ENCODE results near the gene ASCL2. TPM values are rescaled to one million over a fixed set of nuclear protein-coding genes. Genes with fewer than 3 reads are reported as not detected.
A peak's percentile ranks its signal among the peaks of the same experiment; 100 is the strongest.

Gene ASCL2
- total and polyA plus RNA-seq, 7 experiments from 2014 or later = 0.32 to 2.1 (median 0.45) TPM; not detected in 3

- peak; percentile 56 for ATAC-seq
- intact Hi-C loops (cut with micrococcal nuclease) = loop anchor here in 1 of 2 donors (1.0 kb wide), 1 partner anchor 151 kb away; no protein-coding TSS in a partner anchor
- ChIA-PET POLR2A (interaction anchor here (1.3 kb wide), 1 partner anchor 32 kb away, joined by 4 read pairs; the partner anchor contains the start of genes C11orf21 and TSPAN32), CTCF (interaction anchor here (0.9 kb wide), 1 partner anchor 36 kb away, joined by 4 read pairs; no protein-coding TSS in a partner anchor)
- Mint-ChIP-seq H3K4me1 (peaks cover 15 to 25% (median 21%) of the 10 kb centered on the region in 7 donors), H3K36me3 (no peaks in the 10 kb centered on the region), H3K4me3 (peak overlapping the region in 6 of 10 donors; percentile 36 to 82 (median 62)), H3K9me3 (no peaks in the 10 kb centered on the region), H3K27ac (no peak overlapping the region), H3K27me3 (peaks cover 0 to 44% (median 8%) of the 10 kb centered on the region in 5 donors)
- Histone ChIP-seq H3K4me1 (ENCODE audit: control insufficient read depth in 2 of 2, insufficient read depth in 2 of 2, low read length in 2 of 2) (peaks cover 18 to 20% of the 10 kb centered on the region in 2 donors), H3K4me3 (ENCODE audit: low read length) (no peak overlapping the region), H3K9me3 (ENCODE audit: control insufficient read depth in 2 of 3, low read length in 3 of 3) (no peaks in the 10 kb centered on the region), H3K27me3 (ENCODE audit: control insufficient read depth in 2 of 2, insufficient read depth in 2 of 2, low read length in 2 of 2) (no peaks in the 10 kb centered on the region), H3K27ac (ENCODE audit: low read depth, low read length) (no peak overlapping the region), H3K36me3 (ENCODE audit: control insufficient read depth in 2 of 3, insufficient read depth in 3 of 3, low read length in 3 of 3) (no peaks in the 10 kb centered on the region)
- DNase-seq = peak in 7 of 9 donors; percentile 15 to 53 (median 40)
These were observed 627 bp downstream of the ASCL2 start for GRCh38 chr11:2269601-2270321.

GRCh38 chr11:2268729-2269600 is 1.4 kb downstream of the ASCL2 start:
- peak in 3 of 9 donors; percentile 8 to 88 (median 33) for DNase-seq

GRCh38 chr11:2267851-2268728 is 2.3 kb downstream of the ASCL2 start:
- Mint-ChIP-seq H3K9me3 (no peaks in the 10 kb centered on the region), H3K36me3 (no peaks in the 10 kb centered on the region), H3K4me3 (peak overlapping the region; percentile 21 to 82 (median 60)), H3K4me1 (peaks cover 15 to 25% (median 23%) of the 10 kb centered on the region in 7 donors), H3K27me3 (peaks cover 0 to 33% (median 8%) of the 10 kb centered on the region in 5 donors), H3K27ac (no peak overlapping the region)
- no peak for DNase-seq
- Histone ChIP-seq H3K4me3 (ENCODE audit: low read length) (no peak overlapping the region), H3K27ac (ENCODE audit: low read depth, low read length) (no peak overlapping the region), H3K27me3 (ENCODE audit: control insufficient read depth in 2 of 2, insufficient read depth in 2 of 2, low read length in 2 of 2) (no peaks in the 10 kb centered on the region), H3K36me3 (ENCODE audit: control insufficient read depth in 2 of 3, insufficient read depth in 3 of 3, low read length in 3 of 3) (no peaks in the 10 kb centered on the region), H3K9me3 (ENCODE audit: control insufficient read depth in 2 of 3, low read length in 3 of 3) (no peaks in the 10 kb centered on the region), H3K4me1 (ENCODE audit: control insufficient read depth in 2 of 2, insufficient read depth in 2 of 2, low read length in 2 of 2) (peaks cover 18 to 20% of the 10 kb centered on the region in 2 donors)
- intact Hi-C loops (cut with micrococcal nuclease) = no loop called here
- POLR2A ChIA-PET = no interaction called here
- ATAC-seq = no peak
- CTCF ChIA-PET = no interaction called here

More at GRCh38 chr11:2268729-2269600, 1.4 kb downstream of the ASCL2 start:
- peak; percentile 58 for ATAC-seq
- Mint-ChIP-seq H3K9me3 (no peaks in the 10 kb centered on the region), H3K27me3 (peaks cover 0 to 40% (median 8%) of the 10 kb centered on the region in 5 donors), H3K36me3 (no peaks in the 10 kb centered on the region), H3K27ac (no peak overlapping the region), H3K4me3 (peak overlapping the region in 9 of 10 donors; percentile 36 to 82 (median 66)), H3K4me1 (peaks cover 15 to 25% (median 23%) of the 10 kb centered on the region in 7 donors)
- Histone ChIP-seq H3K27me3 (ENCODE audit: control insufficient read depth in 2 of 2, insufficient read depth in 2 of 2, low read length in 2 of 2) (no peaks in the 10 kb centered on the region), H3K9me3 (ENCODE audit: control insufficient read depth in 2 of 3, low read length in 3 of 3) (no peaks in the 10 kb centered on the region), H3K27ac (ENCODE audit: low read depth, low read length) (no peak overlapping the region), H3K4me3 (ENCODE audit: low read length) (peak overlapping the region; percentile 20), H3K4me1 (ENCODE audit: control insufficient read depth in 2 of 2, insufficient read depth in 2 of 2, low read length in 2 of 2) (peaks cover 18 to 20% of the 10 kb centered on the region in 2 donors), H3K36me3 (ENCODE audit: control insufficient read depth in 2 of 3, insufficient read depth in 3 of 3, low read length in 3 of 3) (no peaks in the 10 kb centered on the region)
- intact Hi-C loops (cut with micrococcal nuclease) = no loop called here
- ChIA-PET POLR2A (interaction anchor here (1.3 kb wide), 1 partner anchor 33 kb away, joined by 4 read pairs; the partner anchor contains the start of genes C11orf21 and TSPAN32), CTCF (no interaction called here)

DNA sequence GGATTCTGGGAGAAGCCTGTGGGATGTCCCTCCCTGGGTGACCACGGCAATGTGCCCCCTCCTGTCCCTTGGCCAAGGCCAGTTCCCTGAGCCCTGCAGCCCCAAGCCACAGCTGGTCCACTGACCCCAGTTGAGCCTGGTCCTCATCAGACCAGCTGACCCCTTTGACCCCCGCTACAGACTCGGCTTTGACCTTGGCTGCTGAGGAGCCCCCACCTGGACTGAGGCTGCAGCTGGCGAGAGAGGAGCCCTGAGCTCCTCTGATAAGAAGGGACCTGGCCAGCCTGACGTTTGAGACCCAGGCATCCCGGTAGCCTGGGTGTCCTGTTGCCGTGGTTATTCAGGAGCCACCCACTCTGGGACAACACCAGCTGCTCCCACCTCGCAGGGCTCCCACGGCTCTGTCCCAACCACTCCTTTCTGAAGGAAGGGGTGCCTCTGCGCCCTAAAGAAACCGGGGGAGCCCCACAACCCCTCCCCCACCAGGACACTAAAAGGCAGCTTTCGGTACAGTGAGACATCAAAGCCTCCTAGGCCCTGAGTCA is 3.0 kb downstream of the ASCL2 start:
- DNase-seq (no peak), ATAC-seq (no peak)
- peaks cover 18 to 20% of the 10 kb centered on the region in 2 donors for H3K4me1 ChIP-seq (ENCODE audit: control insufficient read depth in 2 of 2, insufficient read depth in 2 of 2, low read length in 2 of 2)
- peaks cover 15 to 25% (median 23%) of the 10 kb centered on the region in 7 donors for H3K4me1 Mint-ChIP-seq
- no peaks in the 10 kb centered on the region for H3K36me3 ChIP-seq (ENCODE audit: control insufficient read depth in 2 of 3, insufficient read depth in 3 of 3, low read length in 3 of 3)
- H3K27ac Mint-ChIP-seq = no peak overlapping the region
- no peaks in the 10 kb centered on the region for H3K9me3 ChIP-seq (ENCODE audit: control insufficient read depth in 2 of 3, low read length in 3 of 3)
- H3K4me3 Mint-ChIP-seq = peak overlapping the region in 2 of 10 donors; percentile 41 to 76
- H3K9me3 Mint-ChIP-seq = no peaks in the 10 kb centered on the region
- ChIA-PET CTCF (no interaction called here), POLR2A (no interaction called here)
- H3K27ac ChIP-seq (ENCODE audit: low read depth, low read length) = no peak overlapping the region
- H3K27me3 Mint-ChIP-seq = peaks cover 0 to 26% (median 8%) of the 10 kb centered on the region in 5 donors
- no peak overlapping the region for H3K4me3 ChIP-seq (ENCODE audit: low read length)
- no peaks in the 10 kb centered on the region for H3K36me3 Mint-ChIP-seq
- H3K27me3 ChIP-seq (ENCODE audit: control insufficient read depth in 2 of 2, insufficient read depth in 2 of 2, low read length in 2 of 2) = no peaks in the 10 kb centered on the region
- intact Hi-C loops (cut with micrococcal nuclease) = no loop called here

GRCh38 chr11:2266586-2267305 is 3.6 kb downstream of the ASCL2 start:
- H3K36me3 ChIP-seq (ENCODE audit: control insufficient read depth in 2 of 3, insufficient read depth in 3 of 3, low read length in 3 of 3) = no peaks in the 10 kb centered on the region
- H3K4me3 ChIP-seq (ENCODE audit: low read length) = no peak overlapping the region
- intact Hi-C loops (cut with micrococcal nuclease) = no loop called here
- no peak overlapping the region for H3K27ac ChIP-seq (ENCODE audit: low read depth, low read length)
- ATAC-seq (no peak), DNase-seq (no peak)
- H3K36me3 Mint-ChIP-seq = no peaks in the 10 kb centered on the region
- peak overlapping the region in 1 of 9 donors; percentile 80 for H3K27ac Mint-ChIP-seq
- ChIA-PET POLR2A (no interaction called here), CTCF (no interaction called here)
- peaks cover 15 to 25% (median 23%) of the 10 kb centered on the region in 7 donors for H3K4me1 Mint-ChIP-seq
- H3K9me3 ChIP-seq (ENCODE audit: control insufficient read depth in 2 of 3, low read length in 3 of 3) = no peaks in the 10 kb centered on the region
- H3K4me1 ChIP-seq (ENCODE audit: control insufficient read depth in 2 of 2, insufficient read depth in 2 of 2, low read length in 2 of 2) = peaks cover 18 to 20% of the 10 kb centered on the region in 2 donors
- H3K27me3 ChIP-seq (ENCODE audit: control insufficient read depth in 2 of 2, insufficient read depth in 2 of 2, low read length in 2 of 2) = no peaks in the 10 kb centered on the region
- peaks cover 0 to 21% (median 8%) of the 10 kb centered on the region in 5 donors for H3K27me3 Mint-ChIP-seq
- H3K9me3 Mint-ChIP-seq = no peaks in the 10 kb centered on the region
- H3K4me3 Mint-ChIP-seq = peak overlapping the region in 7 of 10 donors; percentile 14 to 75 (median 60)
